Tibial artery (tissue), 4 donors: ENCODE measurements around the gene ANGPT4.
A peak's percentile ranks its signal among the peaks of the same experiment; 100 is the strongest.

Experiments used
- DNase-seq, 2 donors: peaks; one replicate each; pipeline ENCODE4 v3.0.0-alpha.2; 2019
- H3K27ac ChIP-seq, 2 donors: fragments of 200-600 bp; sonication (generic) in 1 of 2; 1 replicate in 1 of 2; 2 replicates in 1 of 2; pipeline ENCODE4 v1.5.1; 2018 to 2019; ENCODE audit warnings: mild to moderate bottlenecking in 1 of 2
- H3K27me3 ChIP-seq, 2 donors: fragments of 200-600 bp; sonication (generic) in 1 of 2; one replicate each; pipeline versions ENCODE4 v1.5.1 to v1.6.0; 2016 to 2019
- H3K36me3 ChIP-seq, 3 donors: fragments of 200-600 bp; sonication (generic) in 2 of 3; one replicate each; pipeline ENCODE4 v1.5.1; 2016 to 2019; ENCODE audit warnings: mild to moderate bottlenecking in 2 of 3
- H3K4me1 ChIP-seq, 4 donors: fragments of 200-600 bp; sonication (generic) in 2 of 4; 1 replicate in 3 of 4; 2 replicates in 1 of 4; pipeline ENCODE4 v1.5.1; 2016 to 2019
- H3K4me3 ChIP-seq, 2 donors: fragments of 200-600 bp; sonication (generic) in 1 of 2; 1 replicate in 1 of 2; 2 replicates in 1 of 2; pipeline ENCODE4 v1.5.1; 2018 to 2019; ENCODE audit warnings: mild to moderate bottlenecking in 2 of 2
- H3K9me3 ChIP-seq, 3 donors: fragments of 200-600 bp; sonication (generic) in 1 of 3; one replicate each; pipeline ENCODE4 v1.5.1; 2016 to 2019
- CTCF ChIP-seq, 2 experiments: fragments of 200-600 bp in 1 of 2; fragments of 450-650 bp in 1 of 2; IDR thresholded peaks; one replicate each; pipeline ENCODE4 v1.5.1; 2017 to 2019; ENCODE audit warnings: antibody characterized with exemption in 2 of 2, mild to moderate bottlenecking in 1 of 2, moderate library complexity in 1 of 2
- intact Hi-C: fragments of 100-400 bp; cut with DNase I; formaldehyde crosslinking; loops from one replicate; pipeline ENCODE4 v1.15.0; 2023; ENCODE audit warnings: low total_unique reads

ANGPT4 gene

GRCh38 chr20:822651-823573 is 93.2 kb downstream of the ANGPT4 start:
- no peaks in the 10 kb centered on the region for H3K27me3 ChIP-seq
- H3K9me3 ChIP-seq = no peaks in the 10 kb centered on the region
- peak in 1 of 2 donors; percentile 46 for DNase-seq
- intact Hi-C loops = no loop called here
- no peaks in the 10 kb centered on the region for H3K36me3 ChIP-seq
- no peak overlapping the region for H3K4me3 ChIP-seq
- H3K4me1 ChIP-seq = peaks cover 0 to 3% (median 0%) of the 10 kb centered on the region in 4 donors
- TF ChIP-seq CTCF (IDR thresholded peaks at IDR 0.05) = no peak
- H3K27ac ChIP-seq = no peak overlapping the region

GRCh38 chr20:821731-822065 is 94.4 kb downstream of the ANGPT4 start:
- Histone ChIP-seq H3K9me3 (no peaks in the 10 kb centered on the region), H3K36me3 (no peaks in the 10 kb centered on the region), H3K27me3 (no peaks in the 10 kb centered on the region), H3K4me1 (peaks cover 0 to 3% (median 0%) of the 10 kb centered on the region in 4 donors), H3K27ac (no peak overlapping the region), H3K4me3 (no peak overlapping the region)
- TF ChIP-seq CTCF (IDR thresholded peaks at IDR 0.05) = no peak
- peak in 1 of 2 donors; percentile 39 for DNase-seq
- intact Hi-C loops = no loop called here

- no peak for TF ChIP-seq CTCF (IDR thresholded peaks at IDR 0.05)
- no peaks in the 10 kb centered on the region for H3K9me3 ChIP-seq
- H3K4me1 ChIP-seq = peaks cover 0 to 3% (median 0%) of the 10 kb centered on the region in 4 donors
- peaks cover 0 to 3% of the 10 kb centered on the region in 2 donors for H3K27me3 ChIP-seq
- DNase-seq = no peak
- intact Hi-C loops = no loop called here
- H3K27ac ChIP-seq = no peak overlapping the region
- H3K4me3 ChIP-seq = no peak overlapping the region
- H3K36me3 ChIP-seq = no peaks in the 10 kb centered on the region
Measured at GRCh38 chr20:821046-821730, 94.9 kb downstream of the ANGPT4 start.

GRCh38 chr20:820323-820953 is 95.7 kb downstream of the ANGPT4 start:
- Histone ChIP-seq H3K4me1 (peaks cover 0 to 3% (median 0%) of the 10 kb centered on the region in 4 donors), H3K4me3 (no peak overlapping the region), H3K36me3 (no peaks in the 10 kb centered on the region), H3K9me3 (no peaks in the 10 kb centered on the region), H3K27me3 (peaks cover 0 to 10% of the 10 kb centered on the region in 2 donors), H3K27ac (no peak overlapping the region)
- DNase-seq = peak in 1 of 2 donors; percentile 10
- TF ChIP-seq CTCF (IDR thresholded peaks at IDR 0.05) = no peak
- intact Hi-C loops = no loop called here
